OCI-LY3 (cell line): ENCODE results near the gene CCBE1.

Source experiments
- H2AFZ ChIP-seq: fragments of 200-600, 300-600 bp; shearing (Covaris generic); 2 replicates; pipeline ENCODE4 v1.6.0; 2014; ENCODE audit warnings: antibody characterized with exemption, low read depth, low read length
- H3K27ac ChIP-seq: fragments of 200-600, 300-600 bp; sonication (generic); 2 replicates; pipeline ENCODE4 v1.5.1; 2014; ENCODE audit warnings: mild to moderate bottlenecking, low read length, moderate library complexity, mixed read lengths
- H3K27me3 ChIP-seq: fragments of 200-600, 300-600 bp; sonication (generic); 2 replicates; pipeline ENCODE4 v1.6.1; 2014; ENCODE audit warnings: low read depth, low read length, mixed read lengths
- H3K36me3 ChIP-seq: fragments of 200-600, 300-600 bp; sonication (generic); replicated peaks from 2 replicates; pipeline ENCODE3; 2014; ENCODE audit warnings: low read depth, low read length, mixed read lengths
- H3K4me1 ChIP-seq: fragments of 300-600, 200-600 bp; sonication (generic); 2 replicates; pipeline ENCODE4 v1.6.1; 2014; ENCODE audit warnings: low read length, mixed read lengths
- H3K4me2 ChIP-seq: fragments of 200-600, 300-600 bp; sonication (generic); 2 replicates; pipeline ENCODE4 v1.6.1; 2014; ENCODE audit warnings: low read length, mixed read lengths
- H3K4me3 ChIP-seq: fragments of 300-600, 200-600 bp; sonication (generic); 2 replicates; pipeline ENCODE4 v1.5.1; 2014; ENCODE audit warnings: antibody characterized with exemption, mild to moderate bottlenecking, low read length, moderate library complexity
- H3K79me2 ChIP-seq: fragments of 300-600, 200-600 bp; shearing (Covaris generic); 2 replicates; pipeline ENCODE4 v1.6.1; 2014; ENCODE audit warnings: mild to moderate bottlenecking, low read length, mixed read lengths
- H3K9ac ChIP-seq: fragments of 300-600, 200-600 bp; shearing (Covaris generic); 2 replicates; pipeline ENCODE4 v1.6.0; 2014; ENCODE audit warnings: mild to moderate bottlenecking, low read length, moderate library complexity
- H3K9me3 ChIP-seq: fragments of 200-600, 300-600 bp; shearing (Covaris generic); 2 replicates; pipeline ENCODE4 v1.6.1; 2014; ENCODE audit warnings: low read length, mixed read lengths; ENCODE audit not compliant: insufficient read depth
- H4K20me1 ChIP-seq: fragments of 200-600, 300-600 bp; sonication (generic); 2 replicates; pipeline ENCODE4 v1.6.1; 2016; ENCODE audit warnings: low read length, mixed read lengths; ENCODE audit not compliant: insufficient read depth
- CTCF ChIP-seq: fragments of 200-600, 300-600 bp; sonication (generic); IDR thresholded peaks from 2 replicates; pipeline ENCODE4 v1.5.1; 2014; ENCODE audit warnings: antibody characterized with exemption, low read length, low read depth
- EZH2phosphoT487 ChIP-seq: fragments of 200-600 bp; shearing (Covaris generic); IDR thresholded peaks from 2 replicates; pipeline ENCODE4 v1.6.1; 2018; ENCODE audit warnings: antibody characterized with exemption, mixed run types, low read depth

CCBE1 gene

GRCh38 chr18:59593291-59593717 lies 103.9 kb downstream of the CCBE1 start:
- Histone ChIP-seq H3K4me3 (no peak overlapping the region), H2AFZ (no peak overlapping the region), H3K9ac (no peak overlapping the region), H3K4me1 (no peaks in the 10 kb centered on the region), H3K9me3 (no peaks in the 10 kb centered on the region), H3K4me2 (no peak overlapping the region), H3K79me2 (no peaks in the 10 kb centered on the region), H3K27ac (no peak overlapping the region), H3K27me3 (peaks cover 73% of the 10 kb centered on the region), H4K20me1 (no peaks in the 10 kb centered on the region), H3K36me3 (no peaks in the 10 kb centered on the region)
- TF ChIP-seq EZH2phosphoT487 (no peak), CTCF (no peak)

- H3K4me1 ChIP-seq: no peaks in the 10 kb centered on the region
- H3K79me2 ChIP-seq: no peaks in the 10 kb centered on the region
- peaks cover 73% of the 10 kb centered on the region for H3K27me3 ChIP-seq
- H3K4me3 ChIP-seq: no peak overlapping the region
- no peaks in the 10 kb centered on the region for H3K36me3 ChIP-seq
- H3K4me2 ChIP-seq: no peak overlapping the region
- H3K27ac ChIP-seq: no peak overlapping the region
- H3K9ac ChIP-seq: no peak overlapping the region
- no peaks in the 10 kb centered on the region for H3K9me3 ChIP-seq
- no peak overlapping the region for H2AFZ ChIP-seq
- TF ChIP-seq CTCF: no peak
- H4K20me1 ChIP-seq: no peaks in the 10 kb centered on the region
Observed at GRCh38 chr18:59592624-59593023, 104.6 kb downstream of the CCBE1 start.

GRCh38 chr18:59582395-59582794 lies 114.8 kb downstream of the CCBE1 start:
- Histone ChIP-seq H3K4me1 (no peaks in the 10 kb centered on the region), H4K20me1 (no peaks in the 10 kb centered on the region), H3K36me3 (no peaks in the 10 kb centered on the region), H3K79me2 (no peaks in the 10 kb centered on the region), H3K4me3 (no peak overlapping the region), H2AFZ (no peak overlapping the region), H3K9ac (no peak overlapping the region), H3K9me3 (no peaks in the 10 kb centered on the region), H3K27me3 (peaks cover 71% of the 10 kb centered on the region), H3K4me2 (no peak overlapping the region), H3K27ac (no peak overlapping the region)
- no peak for TF ChIP-seq EZH2phosphoT487
- no peak for TF ChIP-seq CTCF

GRCh38 chr18:59579509-59579908 lies 117.7 kb downstream of the CCBE1 start:
- H3K27ac ChIP-seq: no peak overlapping the region
- H3K79me2 ChIP-seq: no peaks in the 10 kb centered on the region
- no peak overlapping the region for H3K4me2 ChIP-seq
- peaks cover 71% of the 10 kb centered on the region for H3K27me3 ChIP-seq
- H3K9ac ChIP-seq: no peak overlapping the region
- no peaks in the 10 kb centered on the region for H3K4me1 ChIP-seq
- no peaks in the 10 kb centered on the region for H3K36me3 ChIP-seq
- H3K9me3 ChIP-seq: no peaks in the 10 kb centered on the region
- no peak for TF ChIP-seq EZH2phosphoT487
- no peak for TF ChIP-seq CTCF
- H2AFZ ChIP-seq: no peak overlapping the region
- no peaks in the 10 kb centered on the region for H4K20me1 ChIP-seq
- H3K4me3 ChIP-seq: no peak overlapping the region
